HUES48 (cell line): ENCODE results near the gene ZBTB7C.
"Not testable (repeated sequence)": the region's sequence is repeated elsewhere in the genome, so short reads cannot be mapped to it uniquely, and the experiment has no call there.

ENCODE experiments used
- H3K27ac ChIP-seq: one replicate; pipeline ENCODE4 v1.7.0; 2013; ENCODE audit warnings: low read depth, low read length, inconsistent platforms
- H3K27me3 ChIP-seq: 2 replicates; pipeline ENCODE4 v1.6.1; 2013; ENCODE audit warnings: mild to moderate bottlenecking, low read length; ENCODE audit not compliant: control insufficient read depth, insufficient read depth
- H3K36me3 ChIP-seq: 2 replicates; pipeline ENCODE4 v1.6.1; 2013; ENCODE audit warnings: low read length; ENCODE audit not compliant: control insufficient read depth, insufficient read depth
- H3K4me1 ChIP-seq: 2 replicates; pipeline ENCODE4 v1.6.1; 2013; ENCODE audit warnings: mild to moderate bottlenecking, low read length; ENCODE audit not compliant: control insufficient read depth, insufficient read depth
- H3K4me3 ChIP-seq: 2 replicates; pipeline ENCODE4 v1.5.1; 2013; ENCODE audit warnings: mild to moderate bottlenecking, low read depth, low read length
- H3K9ac ChIP-seq: 2 replicates; pipeline ENCODE4 v1.6.1; 2013; ENCODE audit warnings: mild to moderate bottlenecking, low read depth, low read length, moderate library complexity
- H3K9me3 ChIP-seq: 2 replicates; pipeline ENCODE4 v1.6.1; 2013; ENCODE audit warnings: low read length; ENCODE audit not compliant: control insufficient read depth, insufficient read depth

Gene ZBTB7C

DNA sequence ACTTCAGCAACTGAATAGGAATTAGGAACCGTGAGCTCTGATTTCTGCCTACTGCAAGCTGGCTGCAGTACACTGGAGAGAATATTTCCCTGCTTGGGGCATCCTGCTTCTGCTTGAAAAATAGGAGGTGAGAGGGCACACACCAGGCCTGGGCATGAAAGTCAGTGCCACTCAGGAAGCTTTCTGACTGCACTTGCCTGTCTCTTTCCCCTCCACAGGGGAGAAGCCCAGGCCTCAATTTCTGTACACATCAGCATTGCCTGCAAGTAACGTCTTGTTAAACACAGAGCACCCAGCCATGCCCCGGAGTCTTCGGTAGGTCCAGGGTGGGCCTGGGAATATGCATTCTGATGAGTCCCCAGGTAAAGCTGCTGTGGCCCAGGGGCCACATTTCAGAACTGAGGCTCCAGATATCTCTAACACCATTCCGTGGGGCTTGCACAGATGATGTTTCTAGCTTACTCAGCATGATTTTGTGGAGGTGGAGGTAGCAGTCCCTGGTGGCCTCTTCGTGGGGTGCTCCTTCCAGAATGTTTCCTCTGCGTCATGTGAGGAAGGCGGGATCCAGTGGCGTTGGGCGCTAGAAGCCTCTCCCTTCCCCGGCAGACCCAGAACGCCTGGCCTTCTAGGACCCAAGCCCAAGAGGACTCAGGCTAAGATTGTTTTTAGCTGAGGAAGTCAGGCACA is 114.1 kb downstream of the ZBTB7C start:
- Histone ChIP-seq H3K4me3 (no peak overlapping the region), H3K27ac (no peak overlapping the region), H3K9ac (no peak overlapping the region), H3K27me3 (no peaks in the 10 kb centered on the region), H3K36me3 (no peaks in the 10 kb centered on the region), H3K9me3 (no peaks in the 10 kb centered on the region), H3K4me1 (peaks cover 10% of the 10 kb centered on the region; the same call in 1 of the 2 replicates)

DNA sequence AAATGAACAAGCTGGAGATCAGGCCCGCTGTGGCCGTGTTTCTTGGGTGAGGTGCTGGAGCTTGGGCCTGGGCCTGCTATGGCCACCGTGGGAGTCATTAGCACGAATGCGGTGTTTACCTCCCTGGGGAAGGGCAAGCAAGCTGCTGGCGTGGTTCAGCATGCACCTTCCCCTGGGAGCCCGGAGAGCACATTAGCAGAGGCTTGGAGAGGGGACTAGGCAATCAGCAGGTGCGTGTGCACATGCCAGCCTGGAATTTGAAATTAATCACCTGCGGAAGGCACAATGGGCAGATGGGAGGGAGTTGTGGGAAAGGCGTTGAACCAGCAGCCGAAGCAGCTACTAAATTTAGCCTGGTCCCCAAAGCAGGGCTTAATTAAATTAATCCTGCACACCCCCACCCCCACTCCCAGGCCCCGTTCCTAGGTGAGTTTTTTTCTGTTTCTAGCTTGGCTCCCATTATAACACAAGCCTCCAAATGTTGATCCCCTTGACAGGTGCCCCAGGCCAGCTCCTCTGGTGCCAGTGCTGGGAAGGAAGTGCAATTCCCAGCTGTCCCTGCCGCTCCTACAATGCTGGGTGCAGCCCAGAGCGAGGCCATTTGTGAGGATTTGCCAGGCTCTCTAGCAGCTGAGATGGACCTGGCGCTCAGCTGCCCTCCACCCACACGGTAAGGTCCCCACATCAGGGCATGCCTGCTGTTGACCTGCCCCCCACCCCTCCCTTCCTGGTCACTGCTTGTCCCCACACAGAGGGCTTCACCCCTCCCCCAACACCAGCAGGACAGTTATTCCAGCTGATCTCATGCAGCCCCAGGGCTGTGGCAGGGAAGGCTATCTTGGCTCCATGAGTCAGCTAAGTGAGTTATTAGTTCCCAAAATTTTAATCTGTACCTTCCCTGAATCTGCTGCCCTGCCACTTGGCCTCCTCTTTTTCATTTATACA is 115.0 kb downstream of the ZBTB7C start:
- Histone ChIP-seq H3K9ac (no peak overlapping the region), H3K4me1 (0 out of 2 replicates have a peak, but pooled peaks cover 10% of the 10 kb centered on the region), H3K9me3 (no peaks in the 10 kb centered on the region), H3K4me3 (no peak overlapping the region), H3K27ac (no peak overlapping the region), H3K36me3 (no peaks in the 10 kb centered on the region), H3K27me3 (no peaks in the 10 kb centered on the region)

DNA sequence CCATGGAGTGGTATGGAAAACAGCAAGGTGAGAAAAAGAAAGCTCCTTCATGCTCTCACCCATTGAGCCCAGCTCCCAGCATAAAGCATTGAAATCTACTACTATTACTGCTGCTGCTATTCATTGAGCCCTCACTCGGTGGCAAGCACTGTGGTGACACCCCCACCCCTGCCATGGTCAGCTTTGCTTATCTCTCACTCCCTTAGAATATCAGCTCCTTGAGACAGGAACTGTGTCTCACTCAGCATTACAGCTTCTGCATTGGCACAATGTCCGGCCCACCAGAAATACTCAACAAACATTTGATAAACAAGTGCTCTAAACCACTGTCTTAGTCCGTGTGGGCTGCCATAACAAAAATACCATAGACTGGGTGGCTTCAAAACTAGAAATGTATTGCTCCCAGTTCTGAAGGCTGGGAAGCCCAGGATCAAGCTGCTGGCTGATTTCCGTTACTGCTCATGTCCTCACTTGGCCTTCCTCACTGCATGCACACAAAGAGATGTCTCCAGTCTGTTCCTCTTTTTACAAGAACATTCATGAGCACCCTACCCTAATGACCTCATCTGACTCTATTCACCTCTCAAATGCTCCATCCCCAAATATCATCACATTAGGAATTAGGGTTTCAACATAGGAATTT is 116.3 kb downstream of the ZBTB7C start:
- no peak overlapping the region for H3K27ac ChIP-seq
- no peaks in the 10 kb centered on the region for H3K36me3 ChIP-seq
- no peak overlapping the region for H3K4me3 ChIP-seq

DNA sequence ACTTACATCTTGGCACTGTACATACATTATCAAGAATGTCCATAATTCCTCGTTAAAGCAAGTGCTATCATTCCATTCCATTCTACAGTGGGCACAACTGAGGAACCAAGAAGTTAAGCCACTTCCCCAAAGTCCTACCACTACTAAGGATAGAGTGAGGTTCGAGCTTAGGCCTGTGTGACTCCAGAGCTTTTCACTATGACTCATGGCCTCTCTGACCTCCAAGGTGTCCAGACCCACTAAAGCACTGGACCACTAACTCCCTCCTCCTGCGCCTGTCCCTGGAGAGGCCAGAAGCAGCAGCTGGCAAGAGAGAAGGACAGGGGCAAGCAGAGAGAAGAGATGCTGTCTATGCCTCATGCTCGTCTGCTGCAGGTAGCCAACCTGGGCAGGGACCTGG is 117.0 kb downstream of the ZBTB7C start:
- 0 out of 2 replicates have a peak, but pooled peaks cover 10% of the 10 kb centered on the region for H3K4me1 ChIP-seq
- H3K4me3 ChIP-seq: no peak overlapping the region
- no peak overlapping the region for H3K27ac ChIP-seq
- H3K9me3 ChIP-seq: no peaks in the 10 kb centered on the region
- no peaks in the 10 kb centered on the region for H3K27me3 ChIP-seq
- H3K36me3 ChIP-seq: no peaks in the 10 kb centered on the region
- H3K9ac ChIP-seq: no peak overlapping the region

More for the DNA sequence above, 116.3 kb downstream of the ZBTB7C start:
- no peaks in the 10 kb centered on the region for H3K9me3 ChIP-seq
- no peak overlapping the region for H3K9ac ChIP-seq
- 0 out of 2 replicates have a peak, but pooled peaks cover 10% of the 10 kb centered on the region for H3K4me1 ChIP-seq
- no peaks in the 10 kb centered on the region for H3K27me3 ChIP-seq

DNA sequence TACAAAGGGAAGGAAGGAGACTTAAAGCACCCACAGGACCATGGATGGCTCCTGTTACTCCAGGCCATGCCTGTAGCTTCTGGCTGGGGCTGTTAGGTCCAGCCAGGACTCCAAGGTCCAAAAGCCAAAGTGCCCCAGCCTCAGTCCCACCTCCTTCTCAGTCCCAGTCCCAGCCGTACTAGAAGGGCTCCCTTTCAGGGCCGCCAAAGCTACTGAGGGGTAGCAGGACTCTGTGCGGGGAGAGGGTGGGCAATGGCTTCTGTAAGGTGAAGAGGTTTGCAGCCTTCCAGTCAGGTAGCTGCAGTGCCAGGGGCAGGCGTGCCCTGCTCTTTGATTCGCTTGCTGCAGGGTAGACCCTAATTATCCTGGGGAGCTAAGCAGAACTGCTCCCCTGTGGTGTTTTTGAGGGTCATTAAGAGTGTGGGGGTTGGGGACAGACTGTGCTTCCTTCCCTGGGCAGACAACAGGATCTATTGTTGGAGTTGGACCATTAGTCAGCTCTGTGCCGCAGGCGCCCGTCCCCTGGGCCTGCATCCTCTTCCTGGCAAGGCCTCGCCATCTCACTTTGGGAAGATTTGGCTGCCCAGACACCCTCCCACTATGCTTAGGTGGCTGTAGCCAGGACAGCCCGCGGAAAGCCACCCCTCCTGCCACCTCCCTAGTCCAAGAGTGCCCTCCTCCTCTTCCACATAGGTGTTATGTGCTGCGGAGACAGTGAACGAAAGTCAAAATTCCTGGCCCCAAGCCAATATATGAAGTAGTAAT is 118.8 kb downstream of the ZBTB7C start:
- no peaks in the 10 kb centered on the region for H3K36me3 ChIP-seq
- H3K27ac ChIP-seq: no peak overlapping the region
- H3K9me3 ChIP-seq: no peaks in the 10 kb centered on the region
- no peak overlapping the region for H3K9ac ChIP-seq
- H3K27me3 ChIP-seq: no peaks in the 10 kb centered on the region
- no peak overlapping the region for H3K4me3 ChIP-seq
- 0 out of 2 replicates have a peak, but pooled peaks cover 10% of the 10 kb centered on the region for H3K4me1 ChIP-seq

DNA sequence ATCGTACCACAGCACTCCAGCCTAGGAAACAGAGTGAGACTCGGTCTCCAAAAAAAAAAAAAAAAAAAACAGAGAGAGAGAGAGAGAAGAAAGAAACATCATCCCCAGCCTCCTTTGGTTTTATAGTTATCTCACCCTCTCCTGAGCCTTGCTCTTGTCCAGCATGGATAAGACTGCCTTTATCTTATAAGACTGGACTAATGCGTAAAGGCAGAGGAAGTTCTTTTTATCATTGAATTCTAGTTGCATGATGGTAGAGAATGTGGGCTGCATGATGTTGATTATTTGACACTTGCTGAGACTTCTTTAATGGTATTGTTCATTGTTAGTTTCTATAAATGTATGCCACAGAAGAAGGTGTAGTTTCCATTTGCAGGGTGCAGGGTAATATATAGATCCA is 124.4 kb downstream of the ZBTB7C start:
- Histone ChIP-seq H3K27ac (no peak overlapping the region), H3K27me3 (no peaks in the 10 kb centered on the region), H3K36me3 (no peaks in the 10 kb centered on the region), H3K4me3 (no peak overlapping the region), H3K9ac (no peak overlapping the region), H3K4me1 (no peaks in the 10 kb centered on the region), H3K9me3 (no peaks in the 10 kb centered on the region)

DNA sequence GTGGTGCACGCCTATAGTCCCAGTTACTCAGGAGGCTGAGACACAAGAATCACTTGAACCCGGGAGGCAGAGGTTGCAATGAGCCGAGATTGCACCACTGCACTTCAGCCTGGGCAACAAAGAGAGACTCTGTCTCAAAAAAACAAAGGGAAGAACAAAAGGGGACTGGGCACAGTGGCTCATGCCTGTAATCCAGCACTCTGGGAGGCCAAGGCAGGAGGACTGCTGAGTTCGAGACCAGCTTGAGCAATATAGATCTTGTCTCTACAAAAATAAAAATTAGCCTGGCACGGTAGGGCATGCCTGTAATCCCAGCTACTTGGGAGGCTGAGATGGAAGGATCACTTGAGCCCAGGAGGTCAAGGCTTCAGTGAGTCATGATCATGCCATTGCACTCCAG is 125.2 kb downstream of the ZBTB7C start:
- H3K27me3 ChIP-seq, H3K4me3 ChIP-seq, H3K9me3 ChIP-seq, H3K9ac ChIP-seq, H3K27ac ChIP-seq, H3K4me1 ChIP-seq, H3K36me3 ChIP-seq: not testable (repeated sequence)

DNA sequence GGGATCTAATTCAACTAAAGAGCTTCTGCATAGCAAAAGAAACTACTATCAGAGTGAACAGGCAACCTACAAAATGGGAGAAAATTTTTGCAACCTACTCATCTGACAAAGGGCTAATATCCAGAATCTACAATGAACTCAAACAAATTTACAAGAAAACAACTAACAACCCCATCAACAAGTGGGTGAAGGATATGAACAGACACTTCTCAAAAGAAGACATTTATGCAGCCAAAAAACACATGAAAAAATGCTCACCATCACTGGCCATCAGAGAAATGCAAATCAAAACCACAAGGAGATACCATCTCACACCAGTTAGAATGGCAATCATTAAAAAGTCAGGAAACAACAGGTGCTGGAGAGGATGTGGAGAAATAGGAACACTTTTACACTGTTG is 127.7 kb downstream of the ZBTB7C start:
- not testable (repeated sequence) for H3K4me3 ChIP-seq, H3K27me3 ChIP-seq, H3K9ac ChIP-seq, H3K27ac ChIP-seq, H3K4me1 ChIP-seq, H3K36me3 ChIP-seq, H3K9me3 ChIP-seq

DNA sequence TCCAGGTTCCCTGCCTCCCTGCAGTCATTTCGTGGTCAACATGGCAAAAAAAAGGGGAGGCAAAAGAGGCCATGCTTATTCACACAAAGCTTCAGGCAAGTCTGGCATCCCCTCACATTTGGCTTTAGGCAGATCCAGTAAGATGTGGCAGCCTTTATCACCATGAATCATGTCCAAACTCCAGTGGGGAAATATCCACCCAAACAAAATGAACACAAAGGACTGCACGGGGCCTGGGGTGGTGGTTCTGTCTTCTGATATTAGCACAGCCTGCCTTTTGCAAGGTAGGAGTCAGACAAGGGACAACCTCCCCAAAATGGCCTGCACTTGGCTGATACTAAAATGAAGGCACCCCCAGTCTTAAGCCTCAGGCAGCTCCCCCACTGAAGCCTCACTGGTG is 129.9 kb downstream of the ZBTB7C start:
- H3K27ac ChIP-seq: no peak overlapping the region
- H3K9me3 ChIP-seq: no peaks in the 10 kb centered on the region
- H3K9ac ChIP-seq: no peak overlapping the region
- no peaks in the 10 kb centered on the region for H3K4me1 ChIP-seq
- no peaks in the 10 kb centered on the region for H3K27me3 ChIP-seq
- H3K4me3 ChIP-seq: no peak overlapping the region
- no peaks in the 10 kb centered on the region for H3K36me3 ChIP-seq

DNA sequence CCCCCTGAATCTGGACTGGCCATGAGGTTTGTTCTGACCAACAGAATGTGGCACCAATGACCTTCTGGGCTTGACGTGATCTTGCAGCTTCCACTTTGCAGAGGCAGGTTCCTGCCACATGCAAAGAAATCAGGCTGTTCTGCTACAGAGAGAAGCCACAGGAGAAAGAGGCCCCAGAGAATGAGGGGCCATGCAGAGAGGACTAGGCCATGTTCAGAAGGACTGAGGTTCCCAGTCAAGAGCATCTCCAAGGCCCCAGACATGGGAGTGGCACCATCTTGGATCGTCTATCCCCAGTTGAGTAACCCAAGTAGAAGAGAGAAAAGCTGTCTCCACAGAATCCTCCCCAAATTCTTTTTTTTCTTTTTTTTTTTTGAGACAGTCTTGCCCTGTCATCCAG is 131.1 kb downstream of the ZBTB7C start:
- H3K4me3 ChIP-seq: no peak overlapping the region
- H3K27me3 ChIP-seq: no peaks in the 10 kb centered on the region
- no peaks in the 10 kb centered on the region for H3K9me3 ChIP-seq
- H3K9ac ChIP-seq: no peak overlapping the region
- H3K36me3 ChIP-seq: no peaks in the 10 kb centered on the region
- H3K27ac ChIP-seq: no peak overlapping the region
- no peaks in the 10 kb centered on the region for H3K4me1 ChIP-seq
